ENCODE data around the gene SNPH.

SNPH gene

DNA sequence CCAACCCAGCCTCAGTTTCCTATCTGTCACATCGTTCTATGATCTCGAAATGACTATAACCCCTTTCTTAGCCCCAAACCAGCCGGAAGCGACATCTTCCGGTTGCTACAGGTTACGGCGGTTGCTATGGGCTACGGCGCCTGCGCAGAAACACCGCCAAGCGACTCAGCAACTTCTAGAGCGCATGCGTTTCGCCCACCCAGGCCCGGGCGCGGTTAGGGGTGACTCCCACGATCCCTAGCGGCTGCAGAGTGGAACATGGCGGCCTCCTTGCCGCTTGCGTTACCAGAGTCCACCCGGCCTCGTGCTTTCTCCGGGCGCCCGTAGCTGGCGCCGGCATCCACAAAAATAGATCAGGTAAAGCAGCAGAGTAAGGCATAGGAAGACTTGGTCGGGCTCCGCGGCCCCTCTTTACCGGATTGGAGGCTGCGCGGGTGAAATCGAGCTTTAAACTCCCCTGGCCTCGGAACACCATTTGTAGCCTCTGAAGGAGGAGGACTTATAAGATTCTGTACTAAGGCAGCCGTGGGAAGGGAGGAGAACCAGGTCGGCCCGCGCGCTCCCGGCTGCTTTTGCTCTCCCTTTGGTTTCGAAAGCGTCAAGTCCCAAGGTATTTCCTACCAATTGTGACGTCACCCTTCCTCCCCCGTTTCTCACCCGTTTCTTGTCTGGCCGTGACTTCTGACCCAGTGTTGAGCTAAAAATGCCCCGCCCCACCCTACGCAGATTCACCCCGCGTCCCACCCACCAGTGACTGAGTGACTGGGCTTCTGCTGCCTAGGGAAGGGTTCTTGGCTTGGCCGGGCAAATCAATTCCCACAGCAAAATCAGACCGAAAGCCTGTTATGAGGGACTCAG, 59.3 kb downstream of the SNPH start:
- peak; percentile 99 for DNase-seq

DNA sequence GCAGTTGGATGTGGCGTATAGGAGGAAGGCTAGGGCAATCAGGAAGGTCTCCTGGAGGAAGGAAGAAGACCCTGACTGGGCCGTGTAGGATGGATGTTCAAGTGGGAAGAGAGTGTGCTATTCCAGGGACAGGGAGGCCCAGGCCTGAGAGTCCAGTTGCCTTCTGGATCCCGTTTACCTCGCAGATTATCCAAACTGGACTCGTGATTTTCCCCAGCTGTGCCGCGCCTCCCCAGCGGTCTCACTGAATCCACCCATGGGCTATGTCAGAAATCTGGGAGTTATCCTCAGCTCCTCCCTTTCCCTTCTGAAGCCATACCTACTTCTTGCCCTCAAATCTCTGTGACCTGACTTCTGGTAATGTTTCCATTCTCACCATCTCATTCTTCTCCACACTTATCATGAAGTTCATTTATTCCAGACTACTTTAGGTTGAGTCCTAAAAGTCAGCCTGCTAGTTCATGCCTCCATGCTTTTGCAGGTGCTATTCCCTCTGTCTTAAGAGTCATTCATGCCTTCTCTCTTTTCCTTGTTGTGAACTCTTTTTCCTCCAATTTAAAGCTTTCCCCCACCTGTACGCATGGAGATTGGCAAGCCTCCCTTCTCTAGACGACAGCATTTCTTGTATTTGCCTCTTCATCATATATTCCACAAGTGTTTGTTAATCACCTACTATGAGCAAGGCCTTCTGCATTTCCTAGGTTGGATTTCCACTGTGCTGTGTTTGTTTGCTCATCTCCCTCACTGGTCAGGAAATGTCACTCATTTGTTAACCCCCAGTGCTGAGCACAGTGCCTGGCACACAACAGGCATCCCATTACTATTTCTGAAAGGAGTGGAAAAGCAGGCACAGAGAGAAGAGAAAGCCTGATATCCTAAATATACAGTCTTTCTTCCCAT, 60.2 kb downstream of the SNPH start:
- DNase-seq = no peak

DNA sequence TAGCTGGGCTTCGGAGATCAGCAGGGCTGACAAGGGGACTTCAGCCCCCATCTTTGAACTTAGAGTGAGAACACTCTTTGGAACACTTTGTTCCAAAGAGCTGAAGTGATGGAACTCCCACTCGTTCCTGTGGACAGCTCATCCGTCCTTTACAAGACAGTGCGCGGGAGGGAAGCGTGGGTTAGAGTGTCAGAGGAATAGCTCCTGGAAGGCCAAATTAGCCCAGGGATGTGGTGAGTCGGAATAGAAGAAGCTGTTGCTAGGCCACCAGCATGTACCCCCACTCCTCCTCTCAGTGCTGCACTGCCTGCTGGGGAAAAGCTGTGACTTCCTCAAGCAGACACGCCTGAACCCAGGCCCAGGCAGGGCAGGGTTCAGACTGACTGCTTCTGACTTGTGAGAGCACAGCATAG, 61.2 kb downstream of the SNPH start:
- no peak for DNase-seq

DNA sequence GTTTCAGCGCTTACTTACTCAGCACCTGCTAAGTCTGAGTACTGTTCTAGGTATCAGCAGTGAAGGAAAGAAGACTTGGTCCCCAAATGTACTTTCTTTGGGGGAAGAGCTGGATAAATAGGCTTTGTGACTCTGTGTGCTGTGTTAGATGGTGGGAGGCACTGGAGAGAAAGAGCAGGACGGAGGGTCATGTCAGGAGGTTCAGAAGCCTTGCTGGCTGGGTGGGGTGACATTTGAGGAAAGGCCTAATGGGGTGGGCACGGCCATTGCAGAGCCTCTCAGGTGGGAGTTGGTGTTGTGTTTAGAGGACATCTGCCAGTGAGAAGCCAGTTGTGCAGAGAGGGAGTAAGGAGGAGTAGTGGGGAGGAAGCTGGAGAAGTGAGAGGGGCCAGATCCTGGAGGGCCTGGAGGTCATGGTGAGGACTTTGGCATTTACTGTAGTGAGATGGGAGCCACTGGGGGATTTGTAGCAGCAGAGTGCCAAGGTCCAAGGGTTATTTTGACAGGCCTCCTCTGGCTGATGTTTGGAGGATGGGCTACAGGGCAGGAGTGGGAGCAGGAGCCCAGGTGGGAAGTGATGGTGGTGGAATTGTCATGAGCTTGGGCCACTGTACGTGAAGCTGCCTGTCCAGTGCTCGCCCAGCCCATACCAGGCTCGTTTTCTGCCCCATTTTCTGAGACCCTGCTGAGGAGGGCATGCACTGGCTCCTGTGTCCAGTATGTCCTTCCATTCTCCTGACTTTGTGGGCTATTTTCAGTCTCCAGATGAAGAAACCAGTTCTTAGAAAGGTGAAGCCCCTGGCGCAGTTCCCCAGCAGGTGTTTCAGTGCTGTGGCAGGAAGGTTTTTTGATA, 62.0 kb downstream of the SNPH start:
- no peak for DNase-seq

DNA sequence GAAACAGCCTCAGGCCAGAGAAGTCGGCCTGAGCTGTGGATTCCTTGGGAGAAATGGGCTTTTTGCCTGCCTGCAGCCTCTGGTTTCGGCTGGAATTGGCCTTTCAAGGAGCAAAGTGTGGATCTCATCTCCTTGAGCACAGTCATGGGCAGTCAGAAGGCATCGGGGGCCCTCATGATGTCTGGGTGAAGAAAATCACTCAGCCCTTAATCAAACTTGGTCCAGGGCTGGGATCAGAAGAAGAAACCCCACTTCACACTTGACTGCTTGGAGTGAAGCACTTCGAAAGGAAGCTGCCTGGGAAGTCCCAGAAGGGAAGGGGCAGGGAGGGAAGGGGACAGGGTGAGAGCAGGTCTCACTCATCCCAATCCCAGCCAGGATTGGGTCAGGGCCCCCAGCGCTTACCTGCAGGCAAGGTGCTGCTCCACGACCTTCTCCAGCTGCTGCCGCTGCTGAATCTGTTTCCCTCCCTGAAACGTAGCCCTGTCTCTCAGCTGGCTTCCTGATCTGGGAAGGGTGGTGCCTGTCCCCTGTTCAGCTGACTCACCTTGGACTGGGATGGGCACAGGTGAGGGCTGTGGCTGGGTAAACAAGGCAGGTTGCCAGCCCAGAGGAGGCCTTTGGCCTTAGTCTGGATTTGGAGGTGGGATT, 62.7 kb downstream of the SNPH start, which contains the start of gene SDCBP2:
TSS of gene SDCBP2 (minus strand) at position 460 of the 651 bp plus-strand sequence. CDS start 8,723 bp downstream, outside the sequence.
- DNase-seq = no peak

DNA sequence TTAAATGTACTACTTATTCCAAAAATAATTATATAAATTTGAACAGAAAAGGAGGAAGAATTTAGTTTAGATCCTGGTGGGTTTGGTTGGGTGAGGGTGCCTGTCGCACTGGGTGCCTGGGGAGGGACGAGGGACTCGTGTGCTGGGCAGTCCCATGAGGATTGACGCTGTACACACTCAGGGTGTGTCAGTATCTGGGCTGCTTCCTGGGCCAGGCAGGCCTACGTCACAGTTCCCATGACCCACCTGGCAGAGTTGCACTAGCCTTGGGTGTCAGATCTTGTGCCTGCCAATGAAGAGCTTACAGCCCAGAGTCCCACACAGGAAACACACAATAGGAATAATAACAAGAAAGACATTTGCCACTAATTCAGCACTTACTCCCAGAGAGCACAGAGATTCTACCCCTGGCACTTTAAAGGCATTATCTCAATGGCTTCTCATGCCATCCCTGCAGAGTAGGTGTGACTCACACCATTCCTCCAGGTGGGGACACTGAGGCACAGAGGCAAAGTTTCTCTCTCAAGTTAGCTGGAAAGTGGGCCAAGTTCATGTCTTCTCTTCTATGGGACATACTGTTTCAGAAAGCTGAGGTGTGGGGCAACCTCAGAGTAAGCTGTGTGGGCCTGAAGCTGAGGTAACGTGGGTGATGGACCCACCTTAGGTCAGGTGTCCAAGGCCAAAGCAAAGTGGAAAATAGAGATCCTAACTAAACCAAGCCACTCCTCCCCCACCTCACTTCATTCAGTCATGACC, 64.2 kb downstream of the SNPH start:
- peak; percentile 58 for DNase-seq

DNA sequence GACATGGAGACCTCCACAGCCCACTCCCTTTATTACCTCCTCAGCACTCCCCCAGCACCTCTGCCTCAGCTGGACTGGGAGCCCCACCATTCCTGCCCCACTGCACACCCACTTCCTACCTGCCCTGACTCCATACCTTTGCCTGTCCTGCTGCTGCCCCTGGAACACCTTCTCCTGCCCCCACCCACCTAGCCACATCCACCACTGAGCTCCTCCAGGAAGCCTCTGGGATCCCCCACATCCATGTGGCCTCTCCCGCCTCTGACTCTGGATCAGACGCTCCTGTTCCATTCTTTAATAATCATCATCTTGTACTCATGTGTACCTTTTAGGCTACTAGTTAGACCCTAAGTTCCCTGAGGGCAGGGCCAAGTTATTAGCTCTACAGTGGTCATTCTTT, 65.0 kb downstream of the SNPH start:
- DNase-seq = no peak

DNA sequence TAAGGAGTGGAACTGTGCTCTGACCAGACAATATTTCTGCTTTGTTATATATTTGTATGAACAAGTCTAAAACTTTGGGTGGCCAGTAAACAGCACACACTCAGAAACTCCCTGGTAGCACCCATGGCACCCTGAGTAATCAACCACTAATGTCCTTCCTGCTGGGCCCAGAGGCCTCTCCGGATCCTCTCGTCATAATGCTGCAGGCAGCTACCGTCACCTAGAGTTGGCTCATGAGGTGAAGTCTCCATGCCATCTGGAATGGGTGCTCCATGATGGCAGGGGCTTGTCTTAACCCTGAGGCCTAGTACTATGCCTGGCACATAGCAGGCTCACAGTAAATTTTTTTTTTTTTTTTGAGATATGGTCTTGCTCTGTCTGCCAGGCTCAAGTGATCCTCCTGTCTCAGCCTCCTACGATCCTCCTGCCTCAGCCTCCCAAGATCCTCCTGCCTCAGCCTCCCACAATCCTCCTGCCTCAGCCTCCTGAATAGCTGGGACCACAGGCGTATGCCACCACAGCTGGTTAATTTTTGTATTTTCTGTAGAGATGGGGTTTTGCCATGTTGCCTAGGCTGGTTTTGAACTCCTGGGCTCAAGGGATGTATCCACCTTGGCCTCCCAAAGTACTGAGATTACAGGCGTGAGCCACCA, 65.8 kb downstream of the SNPH start:
- no peak for DNase-seq

DNA sequence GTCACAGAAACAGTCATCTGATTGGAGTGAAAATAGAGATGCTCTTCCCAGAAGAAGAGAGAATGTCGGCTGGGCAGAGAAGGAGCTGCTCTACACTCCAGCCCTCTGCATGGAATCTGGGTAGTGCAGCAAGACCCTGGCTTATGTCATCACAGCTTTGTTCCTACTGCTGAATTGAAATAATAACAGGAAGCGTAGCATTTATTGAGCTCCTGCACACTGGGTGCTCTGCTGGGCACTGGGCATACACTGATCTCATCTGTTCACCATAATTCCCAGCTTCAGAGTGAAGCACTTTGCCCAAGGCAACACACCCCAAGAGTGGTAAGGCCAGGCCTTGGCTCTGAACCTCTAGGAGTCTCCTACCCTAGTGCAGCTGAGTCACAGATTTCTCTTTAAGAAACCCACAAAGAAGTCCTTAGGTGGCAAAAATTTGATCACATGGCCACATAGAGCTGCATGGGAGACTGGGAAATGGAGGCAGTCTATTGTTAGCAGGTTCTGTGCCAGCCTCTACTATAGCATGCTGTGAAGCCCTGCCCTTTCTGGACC, 66.7 kb downstream of the SNPH start:
- DNase-seq = no peak

DNA sequence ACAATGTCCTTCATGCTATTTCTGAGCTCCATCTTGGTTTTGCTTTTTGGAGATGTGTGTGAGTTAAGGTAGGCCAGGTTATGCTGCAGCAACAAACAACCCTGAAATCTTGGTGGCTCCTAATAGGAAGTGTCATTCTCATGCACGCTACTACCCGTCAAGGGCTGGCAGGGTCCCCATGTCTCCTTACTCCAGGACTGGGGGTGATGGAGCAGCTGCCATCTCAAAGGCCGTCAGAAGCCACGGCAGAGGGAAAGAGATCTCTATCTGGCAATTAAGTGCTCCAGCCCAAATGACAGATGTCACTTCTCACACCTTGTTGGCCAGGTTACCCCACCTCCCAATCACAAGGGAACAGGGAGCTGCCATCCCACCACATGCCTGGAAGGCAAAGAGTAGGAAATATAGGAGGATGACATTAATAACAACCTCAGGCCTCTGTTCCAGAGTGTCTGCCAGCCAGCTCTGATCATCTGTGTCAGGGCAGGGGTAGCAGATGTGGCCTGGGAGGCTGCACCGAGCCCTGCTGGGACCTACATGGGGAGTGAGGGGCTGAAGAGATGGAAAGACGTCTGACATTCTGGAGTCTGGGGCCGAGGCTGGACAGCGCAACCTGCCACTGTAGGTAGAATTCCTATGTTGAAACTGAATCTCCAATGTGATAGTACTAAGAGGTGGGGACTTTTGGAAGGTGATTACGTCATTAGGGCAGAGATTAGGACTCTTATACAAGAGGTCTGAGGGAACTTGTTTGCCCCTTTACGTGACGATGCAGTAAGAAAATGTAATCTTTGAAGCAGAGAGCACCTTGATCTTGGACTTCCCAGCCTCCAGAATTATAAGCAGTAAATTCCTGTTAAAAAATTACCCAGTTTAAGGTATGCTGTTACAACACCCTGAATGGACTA, 67.6 kb downstream of the SNPH start:
- DNase-seq = no peak

DNA sequence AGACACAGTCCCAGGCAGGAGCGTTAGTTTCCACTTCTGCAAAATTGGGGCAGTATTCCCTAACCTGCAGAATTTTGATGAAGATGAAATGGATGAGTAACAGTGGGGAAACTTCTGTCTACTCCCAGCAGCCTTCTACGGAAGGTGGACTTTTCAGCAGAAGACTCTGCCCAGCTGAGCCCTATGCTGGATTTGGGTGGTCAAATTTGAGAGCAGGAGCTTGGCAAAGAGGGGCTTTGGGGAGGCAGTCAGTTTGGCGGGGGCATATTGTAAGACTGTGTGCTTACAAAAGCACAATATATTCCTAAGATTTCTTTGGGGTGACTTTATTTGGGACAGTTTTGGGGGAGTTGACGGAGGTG, 68.3 kb downstream of the SNPH start:
- DNase-seq = no peak

DNA sequence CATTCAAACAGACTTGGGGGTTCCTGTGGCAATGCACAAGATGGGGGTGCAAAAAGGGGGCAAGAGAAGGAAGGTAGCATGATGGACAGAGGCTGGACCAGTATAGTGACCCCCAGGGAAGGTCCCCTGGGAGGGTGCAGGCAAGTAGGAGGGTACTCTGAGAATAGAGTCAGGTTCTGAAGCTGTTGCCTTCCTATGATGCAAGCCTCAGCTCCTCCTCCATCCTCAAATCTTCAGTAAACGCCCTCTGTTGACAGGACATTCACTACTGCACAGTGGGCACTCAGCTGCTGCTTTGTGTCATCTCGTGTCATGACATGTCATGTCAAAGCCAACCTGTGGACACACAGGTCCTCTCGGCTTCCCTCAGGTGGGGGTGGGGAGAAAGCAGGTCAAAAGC, 68.7 kb downstream of the SNPH start:
- DNase-seq = no peak

DNA sequence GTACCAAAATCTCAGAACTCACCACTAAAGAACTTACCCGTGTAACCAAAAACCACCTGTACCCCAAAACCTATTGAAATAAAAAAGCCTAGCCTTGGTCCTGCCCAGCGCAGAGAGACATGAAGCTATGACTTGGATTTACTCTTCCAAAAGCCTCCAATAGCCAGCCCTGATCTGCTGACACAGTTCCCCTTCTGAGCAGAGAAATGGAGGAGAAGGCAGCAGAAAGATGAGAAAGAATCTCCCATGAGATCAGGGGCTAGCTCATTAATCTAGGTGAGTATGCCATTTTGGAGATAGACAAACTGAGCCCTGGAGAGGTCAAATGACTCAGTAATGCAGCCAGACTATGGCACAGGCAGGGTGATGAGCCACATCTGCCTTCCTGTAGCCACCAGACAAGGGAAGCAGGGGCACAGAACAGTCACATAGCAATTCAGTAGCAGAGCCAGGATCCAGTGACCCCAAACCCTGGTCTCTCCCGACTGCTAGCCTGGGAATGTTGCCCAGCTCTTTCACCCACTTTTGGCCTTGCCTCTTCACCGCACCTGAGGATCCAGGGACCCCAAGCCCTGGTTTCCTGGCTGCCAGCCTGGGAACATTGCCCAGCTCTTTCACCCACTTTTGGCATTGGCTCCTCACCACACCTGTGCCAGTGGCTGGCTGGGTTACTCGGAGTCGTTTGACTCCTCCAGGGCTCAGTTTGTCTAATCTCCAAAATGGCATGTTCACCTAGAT, 70.0 kb downstream of the SNPH start:
- DNase-seq = no peak

DNA sequence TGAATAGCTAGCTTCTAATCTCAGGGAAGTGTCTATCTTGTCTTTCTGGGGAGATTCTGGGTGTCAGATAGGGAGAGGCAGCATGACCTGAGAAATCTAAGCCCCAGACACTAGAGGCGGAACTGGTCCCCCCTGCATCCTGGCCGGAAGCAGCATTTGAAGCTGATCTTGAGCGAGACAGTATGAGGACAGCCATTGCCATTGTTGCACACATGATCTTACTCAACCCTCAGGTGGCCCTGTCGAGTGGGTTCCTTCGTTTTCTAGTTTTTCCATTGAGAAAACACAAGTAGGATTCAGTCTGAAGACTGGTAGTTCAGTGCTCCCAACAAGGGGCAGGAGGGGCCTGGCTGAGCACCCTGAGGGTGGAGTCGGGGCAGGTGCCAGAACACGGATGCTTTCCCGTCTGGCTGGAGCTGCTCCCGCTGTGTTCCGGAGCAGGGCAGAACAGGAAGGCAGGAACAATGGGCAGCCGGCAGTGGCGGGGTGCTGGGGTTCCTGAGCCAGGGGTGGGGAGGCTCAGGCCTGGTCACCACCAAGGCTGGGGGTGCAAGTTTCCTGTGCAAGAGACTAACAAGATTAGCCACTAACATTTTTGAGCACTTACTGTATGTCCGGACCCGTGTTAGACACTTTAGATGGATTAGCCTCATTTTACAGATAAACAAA, 70.7 kb downstream of the SNPH start:
- no peak for DNase-seq

DNA sequence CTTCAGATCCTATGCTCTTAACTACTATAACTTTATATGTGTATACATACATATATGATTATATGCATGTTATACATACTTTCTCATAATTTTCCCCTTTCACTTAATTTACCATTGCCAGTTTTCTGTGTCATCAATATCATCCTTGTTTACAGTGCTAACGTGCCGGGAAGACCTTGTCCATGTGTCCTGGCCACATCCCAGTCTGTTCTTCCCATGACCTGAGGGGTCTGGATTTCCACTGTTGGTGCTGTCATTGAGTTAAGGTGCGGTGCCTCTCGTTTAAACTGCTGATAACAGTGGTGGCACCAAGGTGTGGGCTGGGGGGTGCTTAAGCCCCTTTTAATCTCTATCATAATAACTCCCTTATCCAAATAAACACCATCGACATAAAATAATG, 71.3 kb downstream of the SNPH start:
- DNase-seq = no peak

DNA sequence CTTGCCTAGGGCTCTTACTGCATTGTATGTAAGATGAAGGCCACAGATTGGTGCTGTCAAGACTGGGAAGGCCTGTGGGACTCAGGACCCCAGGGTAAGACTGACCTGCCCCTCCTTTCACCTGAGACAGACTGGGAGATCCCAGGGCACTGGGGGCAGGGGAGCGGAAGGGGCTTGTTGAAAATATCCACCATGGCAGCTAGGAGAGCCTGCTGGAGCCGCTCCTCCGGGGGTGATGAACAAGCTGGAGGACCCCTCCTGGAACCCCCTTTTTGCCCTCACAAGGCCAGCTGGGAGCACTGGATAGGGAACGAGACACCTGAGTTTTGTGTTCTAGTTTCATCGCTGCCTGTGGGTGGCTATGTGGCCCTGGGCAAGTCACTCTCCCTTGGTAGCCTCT, 72.0 kb downstream of the SNPH start:
- DNase-seq = no peak

DNA sequence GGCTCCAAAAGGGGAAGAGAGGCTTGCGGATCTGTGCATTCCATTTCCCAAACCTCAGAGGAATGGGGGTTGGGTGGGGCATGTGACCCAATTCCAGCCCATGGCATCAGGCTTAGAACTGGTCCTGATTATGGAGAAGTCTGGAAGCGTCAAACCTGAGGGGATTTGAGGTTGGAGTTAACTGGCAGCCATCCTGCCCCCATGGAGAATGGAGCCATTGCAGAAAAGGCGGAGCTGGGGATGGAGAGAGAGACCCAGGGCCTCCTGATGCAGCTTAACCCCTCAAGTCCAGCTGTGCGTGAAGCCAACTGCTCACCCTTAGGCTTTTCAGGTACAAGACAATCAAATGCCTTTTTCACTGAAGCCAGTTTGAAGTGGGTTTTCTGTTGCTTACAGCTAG, 72.7 kb downstream of the SNPH start:
- no peak for DNase-seq

DNA sequence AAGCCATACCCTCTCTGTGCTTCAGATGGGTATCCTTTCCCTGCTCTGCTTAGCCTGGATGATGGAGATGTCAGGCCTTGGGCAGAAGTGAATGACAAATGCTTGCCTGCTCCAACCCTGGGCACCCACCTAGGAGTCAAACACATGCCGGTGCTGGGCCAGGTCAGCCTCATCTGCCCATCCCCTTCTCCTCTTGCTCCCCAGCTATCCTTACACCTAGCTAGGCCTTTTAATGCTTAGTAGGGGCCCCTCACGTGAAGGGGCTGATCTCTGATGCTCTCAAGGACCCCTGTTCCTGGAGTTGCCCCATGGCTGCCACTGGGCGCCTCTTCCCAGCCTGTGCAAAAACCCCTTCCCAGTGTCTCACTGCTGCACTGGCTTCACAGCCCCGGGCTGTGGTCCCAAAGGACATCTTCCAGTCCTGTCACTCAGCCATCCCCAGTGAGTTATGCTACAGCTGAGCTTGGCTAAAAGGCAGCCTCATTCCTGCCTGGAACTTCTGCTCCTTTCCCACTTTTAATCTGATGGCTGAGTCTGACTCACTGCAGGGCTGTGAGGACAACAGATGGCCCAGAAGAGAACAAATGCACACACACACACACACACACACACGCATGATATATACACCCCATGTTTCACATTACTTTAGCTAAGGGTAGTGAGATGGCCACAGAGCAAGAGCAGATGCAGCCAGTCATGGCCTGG, 75.6 kb downstream of the SNPH start:
- no peak for DNase-seq
